ENCODE data around the gene TPCN1. TPM values are rescaled to one million over a fixed set of nuclear protein-coding genes. Genes with fewer than 3 reads are reported as not detected.

Gene TPCN1
- total and polyA plus RNA-seq, 2 experiments from 2014 or later = 14.4 to 16.2 TPM

DNA sequence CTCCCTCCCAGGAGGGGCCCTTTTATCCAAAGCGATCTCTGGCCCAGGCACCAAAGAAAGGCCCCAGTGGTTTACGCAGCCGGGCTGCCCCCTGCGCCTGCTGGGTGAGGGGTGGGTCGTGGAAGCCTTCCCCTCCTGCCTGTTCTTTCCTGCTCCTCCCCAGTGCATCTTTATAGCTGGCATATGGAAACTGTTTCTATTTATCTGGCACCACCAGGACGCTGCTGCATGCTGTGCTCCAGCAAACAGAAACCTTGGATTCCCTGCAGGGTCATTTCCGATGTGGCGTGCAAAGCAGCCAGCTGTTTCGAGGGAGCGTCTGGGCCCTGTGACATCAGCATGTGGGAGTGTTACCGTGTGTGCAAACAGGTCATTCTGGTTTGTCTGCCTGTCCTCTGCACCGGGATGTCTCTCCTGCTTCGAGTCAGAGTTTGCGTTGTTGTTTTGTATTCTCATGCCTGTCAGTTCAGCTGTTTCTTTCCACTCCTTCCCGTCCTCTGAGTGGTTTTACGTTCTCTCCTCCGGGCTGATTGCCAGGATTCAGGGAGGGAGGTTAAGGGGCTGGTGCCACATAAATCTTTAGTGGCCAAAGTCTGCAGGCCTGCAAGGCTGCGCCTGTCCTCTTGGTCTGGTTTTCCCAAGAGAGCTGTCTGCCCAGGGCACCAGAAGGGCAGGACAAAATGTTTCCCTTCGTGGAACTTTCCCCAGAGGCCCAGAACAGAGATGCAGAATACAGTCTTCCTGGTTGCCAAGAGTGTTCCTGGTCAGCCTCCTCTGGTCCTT is 24.6 kb downstream of the TPCN1 start:
- H3K4me2 ChIP-seq = peak overlapping the region; percentile 69
- peak; percentile 56; the same call in 1 of the 2 replicates for TF ChIP-seq NANOG (IDR thresholded peaks at IDR 0.05; ENCODE audit: borderline replicate concordance)
- TF ChIP-seq POLR2AphosphoS5 (IDR thresholded peaks at IDR 0.05; ENCODE audit: low read depth) = peak; percentile 36; the same call in 1 of the 2 replicates
- TF ChIP-seq CREB1 (CRISPR knock-in tag; IDR thresholded peaks at IDR 0.05; ENCODE audit: low read depth) = peak; percentile 90
- TF ChIP-seq JUNB (IDR thresholded peaks at IDR 0.05; ENCODE audit: unreplicated experiment) = no peak
- Mint-ChIP-seq H3K4me1 (peaks cover 61% of the 10 kb centered on the region), H3K9me3 (peaks cover 4% of the 10 kb centered on the region; the same call in 1 of the 3 replicates), H3K27me3 (ENCODE audit: insufficient read depth, low read depth, poor library complexity) (peaks cover 27% of the 10 kb centered on the region), H3K36me3 (ENCODE audit: low read depth) (peaks cover 25% of the 10 kb centered on the region), H3K27ac (peak overlapping the region; percentile 99), H3K4me3 (peak overlapping the region; percentile 63)
- no peak overlapping the region for H2AFZ ChIP-seq
- ATAC-seq (peak; percentile 78), DNase-seq (ENCODE audit: low spot score) (peak; percentile 91)
- H3K27me3 ChIP-seq (ENCODE audit: insufficient read depth) = no peaks in the 10 kb centered on the region
- no peaks in the 10 kb centered on the region; the same call in 1 of the 2 replicates for H3F3A ChIP-seq (replicated peaks; ENCODE audit: low read depth)
- no peaks in the 10 kb centered on the region for H3K36me3 ChIP-seq (ENCODE audit: insufficient read depth)
- H3K27ac ChIP-seq (ENCODE audit: low read depth) = peak overlapping the region; percentile 95
- H3K9me2 ChIP-seq (ENCODE audit: insufficient read depth) = no peaks in the 10 kb centered on the region
- no peaks in the 10 kb centered on the region for H3K79me2 ChIP-seq (replicated peaks; ENCODE audit: insufficient read depth)
- no peaks in the 10 kb centered on the region for H4K20me1 ChIP-seq (replicated peaks; ENCODE audit: insufficient read depth)
- H3K4me1 ChIP-seq (ENCODE audit: insufficient read depth) = peaks cover 16% of the 10 kb centered on the region
- H3K4me3 ChIP-seq = peak overlapping the region; percentile 33; the same call in 1 of the 2 replicates

DNA sequence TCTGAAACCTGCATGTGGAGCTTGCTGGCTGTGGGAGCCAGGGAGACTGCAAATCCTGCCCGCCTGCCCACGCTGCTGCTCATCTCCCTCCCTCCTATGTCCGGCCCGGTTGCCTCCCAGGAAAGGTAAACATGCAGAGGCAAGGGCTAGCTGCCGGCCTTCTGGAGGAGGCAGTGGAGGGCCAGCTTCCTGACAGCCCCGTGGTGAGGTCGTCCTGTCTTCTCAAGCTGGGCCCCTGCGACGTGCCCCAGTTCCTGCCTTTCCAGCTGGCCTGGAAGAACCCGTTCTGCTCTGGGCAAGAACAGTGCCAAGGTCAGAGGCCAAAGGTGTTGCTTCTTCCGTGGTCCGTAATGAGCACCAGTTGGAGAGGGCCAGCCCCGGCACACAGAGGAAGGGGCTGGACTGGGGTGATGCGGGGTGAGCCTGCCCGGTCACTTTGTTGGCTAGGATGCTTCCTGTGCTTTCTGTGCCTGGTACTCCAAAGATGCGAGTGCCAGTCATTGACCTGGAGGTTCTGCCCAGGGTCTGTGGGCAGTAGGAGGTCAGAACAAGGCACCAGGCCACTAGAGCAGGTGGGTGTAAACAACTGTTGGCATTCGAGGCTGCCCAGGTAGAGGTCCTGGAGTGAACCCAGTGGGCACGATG is 25.3 kb downstream of the TPCN1 start:
- H3K4me1 Mint-ChIP-seq = peaks cover 54% of the 10 kb centered on the region
- H3K9me2 ChIP-seq (ENCODE audit: insufficient read depth) = no peaks in the 10 kb centered on the region
- H3K27ac ChIP-seq (ENCODE audit: low read depth) = peak overlapping the region; percentile 95
- H3K4me1 ChIP-seq (ENCODE audit: insufficient read depth) = peaks cover 16% of the 10 kb centered on the region
- H3K27ac Mint-ChIP-seq = peak overlapping the region; percentile 99
- H3K4me3 Mint-ChIP-seq = peak overlapping the region; percentile 63
- peak; percentile 11 for ATAC-seq
- peaks cover 4% of the 10 kb centered on the region; the same call in 1 of the 3 replicates for H3K9me3 Mint-ChIP-seq
- no peaks in the 10 kb centered on the region for H4K20me1 ChIP-seq (replicated peaks; ENCODE audit: insufficient read depth)
- H3K27me3 Mint-ChIP-seq (ENCODE audit: insufficient read depth, low read depth, poor library complexity) = peaks cover 26% of the 10 kb centered on the region
- peaks cover 22% of the 10 kb centered on the region for H3K36me3 Mint-ChIP-seq (ENCODE audit: low read depth)
- H3K4me2 ChIP-seq = peak overlapping the region; percentile 69
- no peaks in the 10 kb centered on the region for H3K79me2 ChIP-seq (replicated peaks; ENCODE audit: insufficient read depth)
- peak overlapping the region; percentile 33; the same call in 1 of the 2 replicates for H3K4me3 ChIP-seq
- no peaks in the 10 kb centered on the region; the same call in 1 of the 2 replicates for H3F3A ChIP-seq (replicated peaks; ENCODE audit: low read depth)
- no peaks in the 10 kb centered on the region for H3K36me3 ChIP-seq (ENCODE audit: insufficient read depth)
- no peaks in the 10 kb centered on the region for H3K27me3 ChIP-seq (ENCODE audit: insufficient read depth)
- DNase-seq (ENCODE audit: low spot score) = peak; percentile 39
- H2AFZ ChIP-seq = no peak overlapping the region
- no peak for TF ChIP-seq STAT1 (IDR thresholded peaks at IDR 0.05; ENCODE audit: unreplicated experiment)
- TF ChIP-seq, protein P1, sequence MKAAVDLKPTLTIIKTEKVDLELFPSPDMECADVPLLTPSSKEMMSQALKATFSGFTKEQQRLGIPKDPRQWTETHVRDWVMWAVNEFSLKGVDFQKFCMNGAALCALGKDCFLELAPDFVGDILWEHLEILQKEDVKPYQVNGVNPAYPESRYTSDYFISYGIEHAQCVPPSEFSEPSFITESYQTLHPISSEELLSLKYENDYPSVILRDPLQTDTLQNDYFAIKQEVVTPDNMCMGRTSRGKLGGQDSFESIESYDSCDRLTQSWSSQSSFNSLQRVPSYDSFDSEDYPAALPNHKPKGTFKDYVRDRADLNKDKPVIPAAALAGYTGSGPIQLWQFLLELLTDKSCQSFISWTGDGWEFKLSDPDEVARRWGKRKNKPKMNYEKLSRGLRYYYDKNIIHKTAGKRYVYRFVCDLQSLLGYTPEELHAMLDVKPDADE (IDR thresholded peaks at IDR 0.05) = no peak
- TF ChIP-seq ZNF114 (CRISPR knock-in tag; IDR thresholded peaks at IDR 0.05) = no peak
- no peak for TF ChIP-seq ZNF331 (CRISPR knock-in tag; IDR thresholded peaks at IDR 0.05; ENCODE audit: low read depth)
- no peak for TF ChIP-seq EZH2 (IDR thresholded peaks at IDR 0.05; ENCODE audit: low read depth, unreplicated experiment)
- no peak for TF ChIP-seq POLR2AphosphoS5 (IDR thresholded peaks at IDR 0.05; ENCODE audit: low read depth)
- TF ChIP-seq, protein P2, sequence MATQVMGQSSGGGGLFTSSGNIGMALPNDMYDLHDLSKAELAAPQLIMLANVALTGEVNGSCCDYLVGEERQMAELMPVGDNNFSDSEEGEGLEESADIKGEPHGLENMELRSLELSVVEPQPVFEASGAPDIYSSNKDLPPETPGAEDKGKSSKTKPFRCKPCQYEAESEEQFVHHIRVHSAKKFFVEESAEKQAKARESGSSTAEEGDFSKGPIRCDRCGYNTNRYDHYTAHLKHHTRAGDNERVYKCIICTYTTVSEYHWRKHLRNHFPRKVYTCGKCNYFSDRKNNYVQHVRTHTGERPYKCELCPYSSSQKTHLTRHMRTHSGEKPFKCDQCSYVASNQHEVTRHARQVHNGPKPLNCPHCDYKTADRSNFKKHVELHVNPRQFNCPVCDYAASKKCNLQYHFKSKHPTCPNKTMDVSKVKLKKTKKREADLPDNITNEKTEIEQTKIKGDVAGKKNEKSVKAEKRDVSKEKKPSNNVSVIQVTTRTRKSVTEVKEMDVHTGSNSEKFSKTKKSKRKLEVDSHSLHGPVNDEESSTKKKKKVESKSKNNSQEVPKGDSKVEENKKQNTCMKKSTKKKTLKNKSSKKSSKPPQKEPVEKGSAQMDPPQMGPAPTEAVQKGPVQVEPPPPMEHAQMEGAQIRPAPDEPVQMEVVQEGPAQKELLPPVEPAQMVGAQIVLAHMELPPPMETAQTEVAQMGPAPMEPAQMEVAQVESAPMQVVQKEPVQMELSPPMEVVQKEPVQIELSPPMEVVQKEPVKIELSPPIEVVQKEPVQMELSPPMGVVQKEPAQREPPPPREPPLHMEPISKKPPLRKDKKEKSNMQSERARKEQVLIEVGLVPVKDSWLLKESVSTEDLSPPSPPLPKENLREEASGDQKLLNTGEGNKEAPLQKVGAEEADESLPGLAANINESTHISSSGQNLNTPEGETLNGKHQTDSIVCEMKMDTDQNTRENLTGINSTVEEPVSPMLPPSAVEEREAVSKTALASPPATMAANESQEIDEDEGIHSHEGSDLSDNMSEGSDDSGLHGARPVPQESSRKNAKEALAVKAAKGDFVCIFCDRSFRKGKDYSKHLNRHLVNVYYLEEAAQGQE (IDR thresholded peaks at IDR 0.05; ENCODE audit: unreplicated experiment) = no peak
- no peak for TF ChIP-seq CREB1 (CRISPR knock-in tag; IDR thresholded peaks at IDR 0.05; ENCODE audit: low read depth)
